GM23338 (cell line): ENCODE results near the gene PHF23.
A peak's percentile ranks its signal among the peaks of the same experiment; 100 is the strongest.

Experiments
- CREB1 ChIP-seq: fragments of 250-450 bp; sonication (Bioruptor Pico); IDR thresholded peaks from 2 replicates; pipeline ENCODE4 v1.5.0; 2020; ENCODE audit warnings: low read depth, mild to moderate bottlenecking, moderate library complexity
- CTCF ChIP-seq, 2 experiments: fragments of 200-600 bp in 1 of 2; sonication (generic) in 1 of 2; conservative IDR thresholded peaks; 2 replicates each; pipeline versions ENCODE4 v1.5.1 to v1.6.1; 2016 to 2017; ENCODE audit warnings: antibody characterized with exemption in 2 of 2, low read depth in 2 of 2, mild to moderate bottlenecking in 2 of 2, moderate library complexity in 1 of 2
- EZH2 ChIP-seq: fragments of 200-600 bp; sonication (generic); IDR thresholded peaks from one replicate; pipeline ENCODE4 v1.8.0; 2017; ENCODE audit warnings: antibody characterized with exemption, mild to moderate bottlenecking, low read depth; ENCODE audit not compliant: unreplicated experiment
- EZH2phosphoT487 ChIP-seq: fragments of 200-600 bp; sonication (generic); IDR thresholded peaks from one replicate; pipeline ENCODE4 v1.8.1; 2018; ENCODE audit warnings: antibody characterized with exemption; ENCODE audit not compliant: unreplicated experiment
- NANOG ChIP-seq: IDR thresholded peaks from 2 replicates; pipeline ENCODE4 v1.6.1; 2016; ENCODE audit warnings: antibody characterized with exemption, borderline replicate concordance
- POLR2AphosphoS5 ChIP-seq: IDR thresholded peaks from 2 replicates; pipeline ENCODE4 v1.6.1; 2016; ENCODE audit warnings: antibody characterized with exemption, low read depth
- REST ChIP-seq: IDR thresholded peaks from one replicate; pipeline ENCODE4 v1.6.1; 2018; ENCODE audit warnings: antibody characterized with exemption; ENCODE audit not compliant: unreplicated experiment

GRCh38 chr17:7222093-7222971, 16.9 kb downstream of the PHF23 start:
- TF ChIP-seq REST: no peak
- no peak for TF ChIP-seq CTCF (conservative IDR thresholded peaks at IDR 0.05; ENCODE audit: low read depth in 2 of 2)
- no peak for TF ChIP-seq EZH2
- 0 out of 2 replicates have a peak, but pooled peaks have one; percentile 18 for TF ChIP-seq POLR2AphosphoS5
- TF ChIP-seq CREB1 (CRISPR knock-in tag): no peak
- no peak for TF ChIP-seq EZH2phosphoT487
- no peak for TF ChIP-seq NANOG
